ENCODE results near the gene MAGEB4. TPM values are rescaled to one million over a fixed set of nuclear protein-coding genes. Genes with fewer than 3 reads are reported as not detected.

Gene MAGEB4
- polyA plus RNA-seq, 1 donor = not detected

Other genes with a start within 250 kb of the MAGEB4 start
- not detected for gene MAGEB2, start 26.4 kb upstream of the MAGEB4 start, polyA plus RNA-seq (ENCODE audit: insufficient read length)
- not detected for gene MAGEB3, start 11.3 kb upstream of the MAGEB4 start, polyA plus RNA-seq (ENCODE audit: insufficient read length)
- not detected for gene MAGEB1, start 5.1 kb downstream of the MAGEB4 start, polyA plus RNA-seq (ENCODE audit: insufficient read length)
- 0.15 TPM for gene NR0B1, start 67.4 kb downstream of the MAGEB4 start, polyA plus RNA-seq (ENCODE audit: insufficient read length)